SKM-1 treated with dmso at 0.1 percent for 144 hours (cell line): ENCODE data around the gene PEX13.
"Not testable (repeated sequence)": the region's sequence is repeated elsewhere in the genome, so short reads cannot be mapped to it uniquely, and the experiment has no call there.

Experiments
- DNase-seq: peaks from one replicate; lab custom pipeline; 2025; ENCODE audit not compliant: unreplicated experiment; lab: John Stamatoyannopoulos, UW

PEX13 gene

DNA sequence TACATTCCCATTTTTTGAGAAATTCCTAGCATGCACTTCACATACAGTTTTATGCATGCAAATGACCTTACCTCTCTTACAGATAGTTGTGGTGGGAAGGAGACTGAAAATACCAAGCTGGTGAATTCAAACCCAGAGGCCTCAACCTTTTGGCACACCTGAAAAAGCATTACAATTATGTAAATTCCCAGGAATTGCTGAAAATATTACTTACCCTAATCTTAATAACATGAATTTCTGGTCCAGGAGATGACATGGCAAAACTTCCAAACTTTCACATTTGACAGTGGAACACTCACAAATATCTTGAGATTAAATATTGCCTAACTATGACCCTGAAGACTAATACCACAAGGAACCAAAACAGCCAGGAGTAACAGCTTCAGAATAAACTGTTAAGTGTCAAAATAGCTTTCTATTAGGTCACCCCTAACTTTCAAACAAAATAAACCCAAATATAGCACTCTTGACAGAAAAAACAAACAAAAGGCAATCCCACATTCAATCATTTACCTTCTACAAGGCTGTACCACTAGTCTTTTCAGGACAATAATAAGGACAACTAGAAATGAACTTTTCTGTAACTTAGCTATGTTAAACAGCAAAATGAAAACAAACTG lies 10.9 kb upstream of the PEX13 start:
- no peak for DNase-seq

DNA sequence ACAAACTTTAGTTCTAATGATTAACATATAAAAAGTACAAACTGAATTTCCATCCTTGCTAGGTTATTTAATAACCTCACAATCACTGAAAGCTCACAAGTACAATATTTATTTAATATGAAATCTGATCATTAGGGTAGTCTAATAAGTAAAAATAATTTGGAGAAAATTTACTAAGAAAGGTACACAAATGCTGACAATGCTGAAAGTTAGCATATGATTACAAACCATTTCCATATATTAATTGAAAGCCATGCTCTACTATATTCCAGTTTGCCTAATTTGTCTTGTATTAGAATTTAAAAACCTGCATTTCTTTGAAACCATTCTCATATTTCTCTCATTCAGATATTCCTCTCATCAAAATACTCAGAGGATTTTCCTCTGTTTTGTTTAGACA lies 8.2 kb upstream of the PEX13 start:
- DNase-seq: no peak

DNA sequence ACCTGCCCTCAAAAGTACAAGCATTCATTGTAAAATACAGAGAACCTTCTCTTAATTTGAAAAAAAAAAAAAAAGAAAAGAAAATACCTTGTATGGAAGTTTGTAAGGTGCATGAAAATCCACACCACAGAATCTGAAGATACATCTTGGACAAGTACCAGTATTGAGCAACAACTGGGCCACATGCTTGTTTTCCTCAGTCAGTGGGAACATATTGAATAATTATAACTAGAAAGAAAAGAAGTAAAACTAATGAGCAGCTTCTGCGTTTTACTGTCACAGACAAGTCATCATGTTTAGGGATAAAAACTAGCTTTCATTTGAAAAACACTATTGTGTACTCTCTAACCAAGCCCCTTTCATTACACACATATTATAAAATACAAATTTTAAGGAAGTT lies 5.8 kb upstream of the PEX13 start:
- DNase-seq: no peak

DNA sequence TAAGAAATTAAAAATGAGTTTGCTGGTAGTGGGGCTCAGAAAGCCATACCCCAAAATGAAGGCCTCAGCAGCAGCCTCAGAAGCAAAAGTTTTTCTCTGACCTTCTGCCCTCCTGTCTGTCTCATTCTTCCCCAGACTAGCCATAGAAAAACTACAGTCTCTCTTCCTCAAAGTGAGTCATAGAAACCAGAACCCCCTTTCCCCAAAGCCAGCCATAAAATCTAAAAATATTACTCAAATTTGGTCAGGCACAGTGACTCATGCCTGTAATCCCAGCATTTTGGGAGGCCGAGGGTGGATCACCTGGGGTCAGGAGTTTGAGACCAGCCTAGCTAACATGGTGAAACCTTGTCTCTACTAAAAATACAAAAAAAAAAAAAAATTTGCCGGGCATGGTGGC lies 5.2 kb upstream of the PEX13 start:
- peak; percentile 31 for DNase-seq

DNA sequence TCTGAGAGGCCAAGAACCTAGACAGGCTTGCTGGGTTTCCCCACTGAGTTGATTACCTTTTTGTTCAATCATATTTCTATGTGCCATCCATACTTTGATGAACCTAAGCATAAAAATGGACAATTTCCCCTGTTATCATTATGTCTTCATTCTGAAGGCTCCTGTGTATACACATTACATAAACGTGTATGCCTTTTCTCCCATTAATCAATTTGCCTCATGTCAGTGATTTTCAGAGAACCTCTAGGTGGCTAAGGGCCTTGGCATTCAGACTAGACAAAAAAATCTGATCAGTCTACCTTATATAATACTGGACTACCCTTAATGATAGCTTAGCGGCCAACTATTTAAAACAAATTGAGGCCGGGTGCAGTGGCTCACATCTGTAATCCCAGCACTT lies 4.1 kb upstream of the PEX13 start:
- no peak for DNase-seq

DNA sequence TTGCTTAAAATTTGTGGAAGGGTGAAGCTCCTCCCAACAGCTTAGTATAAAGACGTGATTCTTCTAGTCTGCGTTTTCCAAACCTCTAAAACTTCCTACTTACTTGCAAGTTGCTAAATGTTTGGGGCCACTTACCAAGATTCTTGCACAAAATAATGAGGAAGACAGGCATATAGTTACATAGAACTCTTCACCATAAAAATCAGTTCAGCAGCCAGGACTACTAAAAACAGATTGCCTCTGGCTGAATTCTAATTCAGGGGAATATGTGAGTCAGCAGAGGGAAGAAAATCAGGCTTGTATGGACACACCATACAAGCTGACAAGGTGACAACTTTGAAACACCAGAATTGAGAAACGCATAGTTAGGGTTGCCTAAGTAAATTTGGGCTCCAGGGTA lies 2.8 kb upstream of the PEX13 start:
- DNase-seq: no peak

DNA sequence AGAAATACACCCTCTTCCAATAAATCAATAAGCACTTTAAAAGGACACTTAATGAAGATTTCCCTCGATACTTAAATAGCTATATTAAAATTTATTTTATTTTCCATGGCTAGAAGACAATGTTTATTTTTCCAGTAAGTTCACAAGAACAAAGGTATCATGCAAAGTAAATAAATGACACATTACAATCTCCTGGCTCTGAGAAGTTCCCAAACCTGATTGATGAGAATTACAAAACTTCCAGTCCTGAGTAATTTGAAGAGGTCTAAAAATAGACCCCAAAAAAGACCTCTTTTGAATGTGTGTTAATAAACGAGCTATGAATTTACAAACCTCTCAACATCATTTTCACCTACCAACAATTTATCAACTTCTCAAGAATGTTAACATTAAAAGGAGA lies 1.5 kb upstream of the PEX13 start:
- no peak for DNase-seq

DNA sequence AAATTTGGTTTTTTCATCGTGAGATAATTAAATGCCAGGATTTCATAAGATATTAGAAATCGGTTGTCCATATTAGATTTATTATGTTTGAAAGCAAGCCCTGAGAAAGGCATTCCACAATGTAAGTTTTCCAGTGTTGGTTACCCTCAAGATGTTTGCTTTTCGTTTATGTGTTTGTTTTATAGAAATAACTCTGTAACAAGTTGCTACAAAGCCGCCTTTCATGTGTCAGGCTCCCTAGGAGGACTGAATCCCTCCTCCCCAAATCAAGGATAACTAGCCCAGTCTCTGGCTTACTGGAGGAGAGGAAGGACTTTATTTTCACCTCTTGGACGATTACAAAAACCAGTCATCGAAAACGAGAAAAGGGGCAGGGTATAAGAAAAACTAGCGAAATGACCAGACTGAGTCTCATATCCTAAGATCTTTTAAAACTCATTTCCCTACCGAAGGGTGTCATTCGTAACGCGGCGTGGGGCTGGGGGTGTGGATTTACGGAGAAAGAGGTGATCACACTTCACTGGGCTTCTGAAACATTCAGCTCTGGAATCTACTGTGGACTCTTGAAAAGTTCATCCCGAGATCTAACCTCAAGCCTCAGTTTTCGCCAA lies 1.0 kb upstream of the PEX13 start:
- no peak for DNase-seq

DNA sequence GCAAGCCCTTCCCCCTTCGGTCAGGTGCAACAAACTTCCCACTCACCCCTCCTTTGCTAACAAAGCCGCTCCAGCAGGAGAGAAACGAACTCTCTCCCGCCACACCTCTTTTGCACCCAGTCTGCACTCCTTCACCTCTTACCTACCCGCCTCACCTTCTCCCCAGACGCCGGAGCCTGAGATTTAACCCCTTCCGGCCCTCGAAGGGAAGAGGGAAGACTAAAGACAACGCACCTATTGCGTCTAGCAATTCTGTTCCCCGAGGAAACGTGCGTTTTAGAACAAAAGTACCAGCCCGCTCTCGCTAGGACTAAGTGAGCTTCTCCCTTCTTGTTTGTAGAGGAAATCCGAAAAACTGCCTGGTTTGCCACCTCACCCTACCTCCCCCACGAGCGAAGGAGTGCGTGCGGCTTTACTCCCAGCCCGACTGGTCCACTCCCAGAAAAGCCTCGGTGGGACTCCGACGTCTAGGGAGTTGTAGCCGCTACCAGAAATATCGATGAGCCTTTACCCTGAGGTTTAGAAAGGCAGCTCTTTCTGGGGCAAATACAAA lies 441 bp upstream of the PEX13 start:
- peak; percentile 89 for DNase-seq

DNA sequence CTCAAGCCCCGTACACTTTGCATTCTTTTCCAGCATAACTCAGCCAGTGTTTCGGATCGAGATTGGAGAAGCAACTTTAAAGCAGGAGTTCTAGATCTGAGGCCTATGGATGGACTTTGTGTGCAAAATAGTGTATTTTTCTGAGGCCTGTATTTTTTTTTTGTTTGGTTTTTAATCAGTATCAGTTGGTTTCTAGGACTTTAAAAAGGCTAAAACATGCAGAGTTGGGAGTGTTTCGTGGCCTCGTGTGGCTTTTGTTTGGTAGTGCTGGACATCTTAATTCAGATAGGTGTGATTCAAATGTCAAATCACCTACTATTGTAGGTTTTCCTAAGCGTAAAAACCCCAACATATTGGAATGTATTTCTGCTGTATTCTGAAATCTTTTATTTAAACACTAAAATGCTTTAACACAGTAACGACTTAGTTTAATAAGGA lies 817 bp downstream of the PEX13 start:
- DNase-seq: no peak

DNA sequence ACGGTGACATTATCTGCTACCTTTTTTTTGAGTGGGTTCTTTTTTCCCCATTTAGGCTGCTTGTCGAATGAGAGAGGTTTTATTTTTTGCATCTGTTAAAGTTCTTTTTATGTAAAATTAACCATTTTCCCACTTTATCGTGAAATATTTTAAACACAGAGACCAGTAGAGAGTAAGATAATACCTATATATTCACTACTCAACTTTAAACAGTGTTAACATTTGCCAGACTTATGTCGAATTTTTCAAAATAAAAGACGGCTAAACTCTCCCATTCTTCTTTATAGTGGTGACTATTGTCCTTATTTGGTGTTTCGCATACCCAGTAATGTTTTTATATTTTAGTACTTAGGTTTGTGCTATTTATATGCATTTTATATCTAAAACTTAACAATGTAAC lies 1.3 kb downstream of the PEX13 start:
- DNase-seq: no peak

DNA sequence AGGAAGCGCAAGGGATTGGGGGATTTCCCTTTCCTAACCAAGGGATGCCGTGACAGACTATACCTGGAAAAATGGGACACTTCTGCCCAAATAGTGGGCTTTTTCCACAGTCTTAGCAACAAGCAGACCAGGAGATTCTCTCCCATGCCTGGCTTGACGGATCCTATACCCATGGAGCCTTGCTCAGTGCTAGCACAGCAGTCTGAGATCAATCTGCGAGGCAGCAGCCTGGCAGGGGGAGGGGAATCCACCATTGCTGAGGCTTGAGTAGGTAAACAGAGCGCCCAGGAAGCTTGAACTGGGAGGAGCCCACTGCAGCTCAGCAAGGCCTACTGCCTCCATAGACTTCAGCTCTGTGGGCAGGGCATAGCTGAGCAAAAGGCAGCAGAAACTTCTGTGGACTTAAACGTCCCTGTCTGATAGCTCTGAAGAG lies 3.7 kb downstream of the PEX13 start:
- DNase-seq: no peak

DNA sequence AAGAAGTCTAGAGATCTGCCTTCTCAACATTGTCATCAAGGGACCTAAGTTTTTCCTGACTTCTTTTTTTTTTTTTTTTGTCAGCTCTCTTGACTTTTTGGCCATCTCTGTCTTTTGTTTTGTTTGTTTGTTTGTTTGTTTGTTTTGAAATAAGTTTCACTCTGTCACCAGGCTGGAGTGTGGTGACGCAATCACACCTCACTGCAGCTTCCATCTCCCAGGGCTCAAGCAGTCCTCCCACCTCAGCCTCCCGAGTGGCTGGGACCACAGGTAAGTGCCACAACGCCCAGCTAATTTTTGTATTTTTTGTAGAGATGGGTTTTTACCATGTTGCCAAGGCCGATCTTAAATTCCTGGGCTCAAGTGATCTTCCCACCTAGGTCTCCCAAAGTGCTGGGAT lies 6.2 kb downstream of the PEX13 start:
- no peak for DNase-seq

DNA sequence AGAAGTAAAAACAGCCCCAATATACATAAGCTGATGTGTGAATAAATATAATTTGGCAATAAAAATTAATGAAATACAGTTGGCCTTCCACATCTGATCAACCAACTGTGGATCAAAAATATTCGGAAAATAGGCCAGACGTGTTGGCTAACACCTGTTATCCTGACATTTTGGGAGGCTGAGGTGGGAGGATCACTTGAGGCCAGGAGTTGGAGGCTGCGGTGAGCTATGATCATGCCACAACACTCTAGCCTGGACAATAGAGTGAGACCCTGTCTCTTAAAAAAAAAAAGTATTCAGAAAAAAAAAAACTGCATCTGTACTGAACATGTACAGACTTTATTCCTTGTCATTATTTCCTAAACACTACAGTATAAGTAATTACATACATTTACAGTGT lies 12.0 kb downstream of the PEX13 start:
- no peak for DNase-seq

DNA sequence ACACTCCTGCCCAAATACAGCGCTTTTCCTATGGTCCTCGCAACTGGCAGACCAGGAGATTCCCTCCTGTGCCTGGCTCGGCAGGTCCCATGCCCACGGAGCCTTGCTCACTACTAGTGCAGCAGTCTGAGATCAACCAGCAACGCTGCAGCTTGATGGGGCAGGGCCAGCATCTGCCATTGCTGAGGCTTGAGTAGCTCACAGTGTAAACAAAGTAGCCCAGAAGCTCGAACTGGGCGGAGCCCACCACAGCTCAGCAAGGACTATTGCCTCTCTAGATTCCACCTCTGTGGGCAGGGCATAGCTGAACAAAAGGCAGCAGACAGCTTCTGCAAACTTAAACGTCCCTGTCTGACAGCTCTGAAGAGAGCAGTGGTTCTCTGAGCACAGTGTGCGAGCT lies 17.1 kb downstream of the PEX13 start:
- DNase-seq: not testable (repeated sequence)

DNA sequence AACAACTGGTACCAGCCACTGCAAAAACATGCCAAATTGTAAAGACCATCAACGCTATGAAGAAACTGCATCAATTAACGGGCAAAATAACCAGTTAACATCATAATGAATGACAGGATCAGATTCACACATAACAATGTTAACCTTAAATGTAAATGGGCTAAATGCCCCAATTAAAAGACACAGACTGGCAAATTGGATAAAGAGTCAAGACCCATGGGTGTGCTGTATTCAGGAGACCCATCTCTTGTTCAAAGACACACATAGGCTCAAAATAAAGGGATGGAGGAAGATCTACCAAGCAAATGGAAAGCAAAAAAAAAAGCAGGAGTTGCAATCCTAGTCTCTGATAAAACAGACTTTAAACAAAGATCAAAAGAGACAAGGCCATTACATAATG lies 19.1 kb downstream of the PEX13 start:
- DNase-seq: not testable (repeated sequence)

DNA sequence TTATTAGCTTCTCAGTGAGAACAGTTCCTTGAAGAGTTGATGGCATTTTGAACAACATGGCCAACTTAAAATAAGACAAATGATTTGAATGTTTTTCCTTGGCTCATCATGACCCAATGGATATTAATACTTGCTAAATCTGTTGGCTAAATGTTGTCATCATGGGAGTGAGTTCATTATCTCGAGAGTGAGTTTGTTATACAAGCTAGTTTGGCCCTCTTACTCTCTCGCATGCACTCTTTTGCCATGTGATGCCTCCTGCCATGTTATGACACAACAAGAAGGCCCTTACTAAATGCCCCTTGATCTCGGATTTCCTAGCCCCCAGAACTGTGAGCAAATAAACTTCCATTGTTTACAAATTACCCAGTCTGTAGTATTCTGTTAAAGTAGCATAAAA lies 25.3 kb downstream of the PEX13 start:
- DNase-seq: no peak

DNA sequence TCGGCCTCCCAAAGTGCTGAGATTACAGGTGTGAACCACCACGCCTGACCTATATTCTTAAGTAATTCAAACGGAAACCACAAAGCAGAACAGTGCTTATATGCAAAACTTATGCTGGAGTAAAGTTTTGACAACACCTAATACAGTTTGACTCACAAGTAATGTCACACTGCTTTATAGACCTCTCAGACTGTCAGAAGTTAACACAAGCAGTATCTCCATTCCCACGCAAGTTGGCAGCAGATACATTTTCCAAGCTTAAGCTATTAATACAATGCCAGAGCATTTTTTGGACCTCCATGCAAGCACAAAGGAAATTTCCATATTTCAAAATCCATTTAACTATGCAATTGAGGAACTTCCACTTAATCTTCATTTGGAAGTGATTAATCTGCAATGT lies 27.1 kb downstream of the PEX13 start:
- no peak for DNase-seq

DNA sequence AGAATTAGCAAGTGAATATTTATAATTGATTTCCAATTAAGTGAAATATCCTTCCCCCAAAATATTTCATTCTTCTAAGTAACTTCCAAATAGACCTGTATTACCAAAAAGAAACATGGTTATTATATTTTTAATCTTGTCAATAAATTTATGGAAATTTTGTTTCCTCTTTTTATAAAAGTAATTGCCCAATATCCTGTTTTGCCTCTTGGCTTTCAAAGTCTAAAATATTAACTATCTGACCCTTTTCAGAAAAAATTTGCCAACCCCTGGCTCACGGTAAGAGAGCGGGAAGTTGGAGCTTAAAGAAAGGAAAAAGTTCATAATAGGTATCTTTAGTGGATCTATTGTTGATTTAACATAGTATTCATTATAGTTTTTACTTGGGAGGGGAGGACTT lies 27.7 kb downstream of the PEX13 start:
- no peak for DNase-seq

DNA sequence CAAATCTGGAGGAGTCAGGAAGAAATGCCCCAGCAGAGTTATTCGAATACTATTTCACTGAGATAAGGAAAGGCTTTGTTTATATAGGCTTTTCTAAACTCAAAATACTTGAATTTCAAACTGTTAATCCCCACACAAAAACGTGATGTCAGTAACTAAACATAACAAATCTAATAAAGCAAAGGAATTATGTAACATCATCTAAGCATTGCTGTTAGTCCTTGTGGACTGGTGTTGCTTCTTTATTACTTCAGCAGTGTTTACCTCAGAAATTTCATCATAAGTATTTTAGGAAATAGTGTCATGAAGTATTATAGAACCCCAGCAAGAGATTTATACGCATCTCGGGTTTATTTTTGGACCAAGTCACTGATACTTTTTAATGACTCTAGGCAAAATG lies 28.5 kb downstream of the PEX13 start:
- no peak for DNase-seq

DNA sequence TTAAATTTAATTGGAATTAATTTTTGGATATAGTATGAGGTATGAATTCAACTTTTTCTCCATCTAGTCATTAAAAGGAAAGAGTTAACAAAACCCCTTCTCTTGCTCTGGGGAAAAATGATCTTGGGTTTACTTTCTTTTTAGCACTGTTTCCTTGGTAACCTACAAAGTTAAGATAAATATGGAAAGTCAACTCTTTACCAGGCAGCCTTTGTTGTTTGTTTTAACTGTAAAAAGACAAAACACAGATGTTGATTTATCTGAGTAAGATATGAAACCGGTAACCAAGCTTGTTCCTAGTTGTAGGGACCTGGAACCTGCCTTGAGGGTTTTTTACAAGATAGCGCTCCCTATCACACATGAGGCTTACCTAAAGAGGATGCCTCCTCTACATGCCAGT lies 38.0 kb downstream of the PEX13 start:
- no peak for DNase-seq

DNA sequence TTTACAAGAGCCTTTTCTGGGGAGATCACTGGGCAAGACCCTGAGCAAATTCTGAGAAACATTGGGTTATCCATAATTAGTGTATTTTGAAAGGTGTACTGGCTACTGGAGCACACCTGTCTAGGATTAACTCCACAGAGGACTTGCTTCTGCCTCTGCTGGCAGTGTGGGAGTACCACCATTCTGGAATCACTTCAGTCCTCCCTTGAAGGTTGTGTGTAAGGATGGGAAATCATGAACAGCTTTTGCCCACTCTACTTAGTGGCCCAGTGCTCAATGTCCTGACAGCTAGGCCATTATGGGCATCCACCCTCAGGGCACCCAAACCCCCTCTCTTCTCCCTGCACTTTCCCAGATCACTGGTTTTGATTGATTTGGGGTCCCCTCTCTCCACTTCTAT lies 40.0 kb downstream of the PEX13 start:
- DNase-seq: no peak

DNA sequence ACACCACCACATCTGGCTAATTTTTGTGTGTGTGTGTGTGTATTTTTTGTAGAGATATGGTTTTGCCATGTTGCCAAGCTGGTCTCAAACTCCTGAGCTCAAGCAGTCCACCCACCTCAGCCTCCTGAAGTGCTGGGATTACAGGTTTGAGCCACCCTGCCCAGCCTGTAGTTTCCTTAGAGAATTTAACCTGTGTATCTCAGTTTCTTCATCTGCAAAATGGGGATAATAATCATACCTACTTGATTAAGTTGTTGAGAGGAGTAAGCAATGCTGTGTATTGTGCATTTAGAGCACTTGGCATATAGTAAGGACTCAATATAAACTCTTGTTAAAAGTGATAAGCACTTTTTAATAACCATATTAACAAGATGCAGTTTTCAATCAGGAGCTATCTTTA lies 41.9 kb downstream of the PEX13 start:
- DNase-seq: no peak
